Stimulated activated CD4-positive, alpha-beta T cell treated with anti-CD3 and anti-CD28 coated beads, Interleukin-2, amount 100 ng/mL, for 24 hours (primary cell): ENCODE measurements around the gene MOB3C.

Experiments
- DNase-seq, 2 donors: peaks; one replicate each; pipeline ENCODE4 v3.0.0-alpha.2; 2020

The MOB3C gene

DNA sequence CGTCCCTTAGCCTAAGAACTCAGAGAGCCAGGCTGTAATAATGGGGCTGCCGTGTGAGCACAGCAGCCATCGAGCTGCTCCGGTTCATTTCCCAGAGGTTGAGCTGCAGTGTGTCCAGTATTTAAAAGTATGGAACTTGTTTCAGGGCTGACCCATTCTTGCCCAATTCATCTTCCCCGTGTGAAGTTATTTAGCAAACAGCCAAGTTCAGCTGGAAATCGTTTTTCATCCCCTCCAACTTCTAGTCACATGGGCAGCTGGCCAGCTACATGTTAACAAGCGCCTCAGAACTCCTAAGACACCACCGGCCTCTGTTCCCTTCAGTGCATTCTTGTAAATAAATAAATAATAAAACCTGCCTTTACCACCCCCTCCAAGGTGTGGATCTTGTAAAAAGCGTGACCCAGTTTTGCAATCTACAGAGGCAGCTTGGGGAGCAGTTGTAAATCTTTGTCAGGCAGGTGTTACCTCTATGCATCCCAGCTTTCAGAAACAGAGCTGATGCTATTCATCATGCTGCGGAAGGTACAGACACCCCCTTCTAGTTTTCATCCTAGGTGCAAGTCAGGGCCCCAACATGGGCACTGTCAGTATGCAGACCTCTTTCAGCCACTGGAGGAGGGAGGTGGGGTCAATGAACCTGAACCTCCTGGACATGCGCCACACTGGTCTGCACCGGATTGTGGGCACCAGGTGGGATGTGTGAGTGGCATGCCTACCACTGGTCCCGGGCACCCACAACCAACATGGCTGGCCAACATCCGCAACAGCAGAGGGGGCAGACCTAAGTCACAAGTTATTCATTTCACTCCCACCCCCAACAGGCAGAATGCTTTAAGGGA, 46.5 kb downstream of the MOB3C start:
- no peak for DNase-seq

DNA sequence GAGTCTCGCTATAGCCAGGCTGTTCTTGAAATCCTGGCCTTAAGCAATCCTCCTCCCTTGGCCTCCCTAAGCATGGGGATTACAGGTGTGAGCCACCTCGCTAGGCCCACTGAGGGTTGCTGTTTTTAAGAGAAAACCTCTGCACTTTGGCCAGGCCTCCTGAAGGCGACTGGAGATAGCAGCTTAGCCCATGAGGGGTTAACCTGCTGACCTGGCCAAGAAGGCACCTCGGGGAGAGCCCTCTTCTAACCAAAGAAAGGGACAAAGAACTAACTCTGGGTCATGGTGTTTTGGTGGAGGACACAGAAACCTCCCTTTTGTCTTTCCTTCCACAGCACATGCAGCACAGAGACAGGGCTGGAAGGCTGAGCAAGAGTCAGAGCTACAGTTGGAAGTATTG, 47.5 kb downstream of the MOB3C start:
- DNase-seq, result no peak

DNA sequence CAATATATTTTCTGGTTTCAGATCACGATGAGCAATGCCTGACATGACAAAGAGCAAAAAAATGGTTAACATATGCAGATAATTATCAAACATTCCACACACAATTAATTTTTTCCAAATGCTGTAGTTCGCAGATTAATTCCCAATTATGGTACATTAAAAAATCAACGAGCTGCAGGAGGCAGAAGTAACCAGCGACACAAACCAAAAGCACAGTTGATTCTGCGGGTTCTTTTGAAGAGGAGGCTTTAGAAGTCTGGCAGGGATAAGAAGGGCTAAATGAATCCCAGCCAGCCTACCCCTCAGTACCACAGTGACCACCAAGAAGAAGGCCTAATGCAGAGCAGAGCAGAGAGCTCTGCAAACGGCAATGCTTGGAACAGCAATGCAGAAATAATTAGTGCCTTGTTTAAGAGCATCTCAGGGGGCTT, 48.1 kb downstream of the MOB3C start:
- no peak for DNase-seq

DNA sequence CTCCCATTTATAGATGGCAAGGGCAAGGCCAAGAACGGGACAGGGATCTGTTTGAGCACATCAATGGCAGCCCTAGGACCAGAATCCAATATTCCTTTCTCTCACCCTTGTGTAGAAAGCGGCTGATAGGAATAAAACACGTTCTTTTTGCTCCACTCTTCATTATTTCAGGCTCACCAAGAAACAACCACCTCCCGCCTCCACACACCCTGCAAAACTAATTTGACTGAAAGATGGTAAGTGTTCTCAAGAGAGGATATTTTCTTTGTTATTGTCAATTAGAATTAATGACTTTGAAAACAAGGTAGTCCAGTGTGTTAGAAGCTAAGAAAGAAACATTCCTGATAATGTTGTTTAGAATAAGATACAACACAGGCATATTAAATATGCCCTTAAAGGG, 53.3 kb downstream of the MOB3C start:
- DNase-seq, result no peak

DNA sequence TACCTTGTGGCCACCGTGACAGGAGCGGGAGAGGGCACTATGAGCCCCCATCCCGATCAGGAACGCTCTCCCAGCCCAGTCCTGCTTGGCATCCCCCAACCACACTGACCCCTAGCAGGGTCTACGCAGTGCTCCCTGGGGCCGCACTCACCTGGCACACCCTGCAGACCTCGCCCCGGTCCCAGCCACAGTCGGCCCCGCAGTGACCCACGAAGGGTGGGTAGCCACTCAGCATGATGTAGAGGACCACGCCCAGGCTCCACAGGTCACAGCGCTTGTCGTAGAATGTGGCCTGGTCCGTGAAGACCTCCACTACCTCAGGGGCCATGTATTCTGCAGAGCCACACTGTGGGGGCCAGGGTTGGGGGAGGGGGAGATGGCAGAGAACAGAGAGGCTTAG, 54.1 kb downstream of the MOB3C start:
- no peak for DNase-seq

DNA sequence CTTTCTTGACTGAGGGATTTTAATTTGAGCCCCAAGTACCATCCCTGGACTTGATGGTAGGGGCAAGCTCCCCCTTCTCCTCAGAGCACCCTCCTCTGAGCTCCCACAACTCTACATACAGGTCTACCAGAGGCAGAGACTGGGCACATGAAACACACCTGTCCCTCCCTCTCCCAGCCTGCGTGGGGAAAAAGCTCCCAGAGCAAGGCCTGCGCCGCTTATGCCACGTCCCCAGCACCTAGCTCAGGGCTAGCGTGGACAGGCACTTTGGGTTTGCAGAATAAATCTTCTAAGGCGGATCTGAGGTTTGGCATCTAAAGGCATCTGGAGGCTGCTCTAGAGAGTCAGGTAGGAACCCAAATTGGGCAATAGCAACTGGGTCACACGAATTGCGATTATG, 57.6 kb downstream of the MOB3C start:
- no peak for DNase-seq

DNA sequence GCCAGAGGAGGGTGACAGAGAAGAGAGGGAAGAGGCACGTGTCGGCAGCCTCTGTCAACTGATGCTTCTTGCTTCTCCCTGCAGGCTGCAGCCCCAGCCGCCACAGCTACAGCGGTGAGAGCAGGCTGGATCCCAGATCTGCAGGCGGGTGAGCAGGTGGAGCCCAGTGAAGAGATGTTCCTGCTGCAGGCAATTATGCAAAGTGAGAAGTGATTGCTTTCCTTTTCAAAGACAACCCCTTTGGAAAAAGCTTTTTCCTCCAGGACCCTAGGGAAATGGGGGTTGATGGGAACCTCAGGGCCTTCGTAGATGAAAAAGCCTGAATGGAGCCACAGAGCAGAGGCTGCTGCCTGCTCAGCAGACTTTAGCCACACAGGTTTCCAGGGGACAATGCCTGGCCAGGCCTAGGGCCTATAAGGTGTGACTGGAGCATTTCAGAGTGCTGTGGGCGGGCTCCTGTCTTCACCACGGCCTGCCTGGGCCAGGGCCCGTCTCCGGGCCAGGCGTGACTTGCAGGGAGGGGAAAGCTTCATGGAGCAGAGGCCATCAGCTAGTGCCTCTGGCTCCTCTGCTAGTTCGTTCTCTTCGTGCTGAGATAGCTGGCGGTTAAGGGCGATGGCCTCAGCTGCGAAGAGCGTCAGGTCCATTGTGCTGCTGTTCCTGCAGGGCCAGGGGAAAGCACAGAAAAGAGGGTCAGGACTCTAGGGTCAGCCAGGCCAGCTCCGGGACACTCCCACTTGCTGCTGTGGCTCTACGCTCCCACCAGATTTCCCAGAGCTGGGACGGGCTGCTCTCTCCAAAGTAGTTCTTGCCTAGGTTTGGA, 58.3 kb downstream of the MOB3C start:
- no peak for DNase-seq
